GM12873 (cell line): Measurements from ENCODE around the gene PLAGL1.

Experiments
- CTCF ChIP-seq: IDR thresholded peaks from 2 replicates; pipeline ENCODE4 v1.5.1; 2012; ENCODE audit warnings: low read depth, mild to moderate bottlenecking, moderate library complexity, low read length, control low read depth; ENCODE audit not compliant: insufficient read depth; ENCODE audit errors: missing control alignments

Gene PLAGL1

GRCh38 chr6:144017166-144018094 lies 9.4 kb upstream of the PLAGL1 start:
- TF ChIP-seq CTCF, result no peak

- TF ChIP-seq CTCF, result peak; percentile 96
These were observed 5.4 kb upstream of the PLAGL1 start for GRCh38 chr6:144013486-144013909.

- no peak for TF ChIP-seq CTCF
These were observed 4.5 kb upstream of the PLAGL1 start for GRCh38 chr6:144012534-144012933.

- TF ChIP-seq CTCF, result no peak
These were observed 787 bp upstream of the PLAGL1 start for GRCh38 chr6:144008846-144009245.

- no peak for TF ChIP-seq CTCF
These were observed 460 bp downstream of the PLAGL1 start for GRCh38 chr6:144007478-144008119.

GRCh38 chr6:144006736-144007477 lies 1.2 kb downstream of the PLAGL1 start:
- TF ChIP-seq CTCF, result no peak

- no peak for TF ChIP-seq CTCF
These were observed 8.7 kb downstream of the PLAGL1 start for GRCh38 chr6:143999406-143999805.
